Adrenal gland (tissue), 5 donors: ENCODE results near the gene CFP.

Experiments used
- CTCF ChIP-seq, 6 experiments: fragments of 450-650 bp in 4 of 6; fragments of 200-600 bp in 2 of 6; sonication (generic) in 1 of 6; IDR thresholded peaks; 1 replicate in 5 of 6; 2 replicates in 1 of 6; pipeline versions ENCODE4 v1.5.1 to v1.8.0; 2016 to 2021; ENCODE audit warnings: antibody characterized with exemption in 6 of 6, mild to moderate bottlenecking in 2 of 6, moderate library complexity in 1 of 6
- POLR2A ChIP-seq, 2 donors: fragments of 450-650 bp; IDR thresholded peaks; one replicate each; pipeline ENCODE4 v1.6.1; 2017; ENCODE audit warnings: antibody characterized with exemption in 2 of 2, mild to moderate bottlenecking in 2 of 2, moderate library complexity in 1 of 2
- donor health status: DM: no; HTN: no; CAD: no.

- TF ChIP-seq CTCF (IDR thresholded peaks at IDR 0.05), result no peak
- no peak for TF ChIP-seq POLR2A (IDR thresholded peaks at IDR 0.05)
Measured at GRCh38 chrX:47613082-47613481, 16.6 kb downstream of the CFP start.
